Measurements from ENCODE around the gene GALK1.
A peak's percentile ranks its signal among the peaks of the same experiment; 100 is the strongest.

The GALK1 gene

GRCh38 chr17:75754378-75755204 is 10.4 kb downstream of the GALK1 start:
- H2BK5ac ChIP-seq (ENCODE audit: low read length), result peak overlapping the region; percentile 71
- peak overlapping the region; percentile 97 for H3K18ac ChIP-seq (ENCODE audit: low read length)
- H4K8ac ChIP-seq (ENCODE audit: low read depth, low read length), result no peak overlapping the region
- H2AK5ac ChIP-seq (ENCODE audit: low read depth, low read length), result peak overlapping the region; percentile 82
- peak overlapping the region; percentile 72 for H4K91ac ChIP-seq (ENCODE audit: low read depth, low read length, poor library complexity)
- no peaks in the 10 kb centered on the region for H3K36me3 ChIP-seq (replicated peaks in 1 of 2; ENCODE audit: control insufficient read depth in 2 of 2, insufficient read depth in 2 of 2, low read length in 2 of 2)
- no CpG with 5 or more reads among the region's 27 CpGs for WGBS, 2 donors (ENCODE audit: extremely low coverage in 2 of 2, insufficient read length in 2 of 2, insufficient replicate concordance in 1 of 2)
- DNase-seq (ENCODE audit: low spot score), result no peak
- H3K4ac ChIP-seq (ENCODE audit: low read length), result peak overlapping the region; percentile 98
- H3K23ac ChIP-seq (ENCODE audit: low read depth, low read length, poor library complexity), result peak overlapping the region; percentile 95
- H2BK12ac ChIP-seq (ENCODE audit: low read length), result peak overlapping the region; percentile 88
- H3K4me2 ChIP-seq (ENCODE audit: insufficient read depth, low read length, poor library complexity, severe bottlenecking), result no peak overlapping the region
- peak overlapping the region; percentile 87 for H2AFZ ChIP-seq (ENCODE audit: low read length)
- peak overlapping the region; percentile 89 for H3K14ac ChIP-seq (ENCODE audit: low read length)
- H3K27ac ChIP-seq (replicated peaks; ENCODE audit: low read length), result no peak overlapping the region
- peaks cover 3% of the 10 kb centered on the region for H3K79me1 ChIP-seq (ENCODE audit: low read depth, low read length)
- H2BK120ac ChIP-seq (ENCODE audit: low read depth, low read length), result peak overlapping the region; percentile 99
- H3K4me3 ChIP-seq (ENCODE audit: low read length in 2 of 2), result no peak overlapping the region
- peak overlapping the region; percentile 94 for H2BK15ac ChIP-seq (ENCODE audit: low read length)
- H3K27me3 ChIP-seq (ENCODE audit: control insufficient read depth in 3 of 3, insufficient read depth in 3 of 3, low read depth in 1 of 3, low read length in 3 of 3), result peaks cover 0 to 21% (median 5%) of the 10 kb centered on the region in 3 experiments
- peak overlapping the region; percentile 60 for H3K9ac ChIP-seq (ENCODE audit: low read depth, low read length, poor library complexity)
- H3K4me1 ChIP-seq (ENCODE audit: control insufficient read depth in 2 of 2, insufficient read depth in 1 of 2, low read depth in 1 of 2, low read length in 2 of 2), result peaks cover 0 to 6% of the 10 kb centered on the region in 2 donors
- H3K9me3 ChIP-seq (replicated peaks in 1 of 2; ENCODE audit: control insufficient read depth in 2 of 2, insufficient read depth in 1 of 2, low read depth in 1 of 2, low read length in 2 of 2), result no peaks in the 10 kb centered on the region

GRCh38 chr17:75753514-75754377 is 11.2 kb downstream of the GALK1 start:
- peak overlapping the region; percentile 71 for H2BK5ac ChIP-seq (ENCODE audit: low read length)
- no peak overlapping the region for H4K8ac ChIP-seq (ENCODE audit: low read depth, low read length)
- peak overlapping the region; percentile 94 for H2BK15ac ChIP-seq (ENCODE audit: low read length)
- H3K4me3 ChIP-seq (ENCODE audit: low read length in 2 of 2), result peak overlapping the region in 1 of 2 donors; percentile 76
- peak overlapping the region; percentile 97 for H3K18ac ChIP-seq (ENCODE audit: low read length)
- H3K9ac ChIP-seq (ENCODE audit: low read depth, low read length, poor library complexity), result peak overlapping the region; percentile 84
- peak overlapping the region; percentile 98 for H3K4ac ChIP-seq (ENCODE audit: low read length)
- peak overlapping the region; percentile 87 for H2AFZ ChIP-seq (ENCODE audit: low read length)
- H2BK120ac ChIP-seq (ENCODE audit: low read depth, low read length), result peak overlapping the region; percentile 99
- H3K79me1 ChIP-seq (ENCODE audit: low read depth, low read length), result peaks cover 3% of the 10 kb centered on the region
- peaks cover 0 to 21% (median 5%) of the 10 kb centered on the region in 3 experiments for H3K27me3 ChIP-seq (ENCODE audit: control insufficient read depth in 3 of 3, insufficient read depth in 3 of 3, low read depth in 1 of 3, low read length in 3 of 3)
- H3K9me3 ChIP-seq (replicated peaks in 1 of 2; ENCODE audit: control insufficient read depth in 2 of 2, insufficient read depth in 1 of 2, low read depth in 1 of 2, low read length in 2 of 2), result no peaks in the 10 kb centered on the region
- peak overlapping the region; percentile 58 for H2BK12ac ChIP-seq (ENCODE audit: low read length)
- peak; percentile 63 for DNase-seq (ENCODE audit: low spot score)
- H3K23ac ChIP-seq (ENCODE audit: low read depth, low read length, poor library complexity), result peak overlapping the region; percentile 95
- H3K4me2 ChIP-seq (ENCODE audit: insufficient read depth, low read length, poor library complexity, severe bottlenecking), result peak overlapping the region; percentile 81
- H3K4me1 ChIP-seq (ENCODE audit: control insufficient read depth in 2 of 2, insufficient read depth in 1 of 2, low read depth in 1 of 2, low read length in 2 of 2), result peaks cover 0 to 8% of the 10 kb centered on the region in 2 donors
- H4K91ac ChIP-seq (ENCODE audit: low read depth, low read length, poor library complexity), result peak overlapping the region; percentile 72
- H2AK5ac ChIP-seq (ENCODE audit: low read depth, low read length), result peak overlapping the region; percentile 82
- WGBS, 2 donors (ENCODE audit: extremely low coverage in 2 of 2, insufficient read length in 2 of 2, insufficient replicate concordance in 1 of 2), result no CpG with 5 or more reads among the region's 76 CpGs
- H3K27ac ChIP-seq (replicated peaks; ENCODE audit: low read length), result no peak overlapping the region
- peak overlapping the region; percentile 89 for H3K14ac ChIP-seq (ENCODE audit: low read length)
- no peaks in the 10 kb centered on the region for H3K36me3 ChIP-seq (replicated peaks in 1 of 2; ENCODE audit: control insufficient read depth in 2 of 2, insufficient read depth in 2 of 2, low read length in 2 of 2)

GRCh38 chr17:75752802-75753513 is 12.0 kb downstream of the GALK1 start:
- Histone ChIP-seq H3K4me1 (ENCODE audit: control insufficient read depth in 2 of 2, insufficient read depth in 1 of 2, low read depth in 1 of 2, low read length in 2 of 2) (peaks cover 0 to 8% of the 10 kb centered on the region in 2 donors), H3K27ac (replicated peaks; ENCODE audit: low read length) (no peak overlapping the region), H3K4ac (ENCODE audit: low read length) (no peak overlapping the region), H3K79me1 (ENCODE audit: low read depth, low read length) (peaks cover 3% of the 10 kb centered on the region), H2AFZ (ENCODE audit: low read length) (peak overlapping the region; percentile 87), H3K14ac (ENCODE audit: low read length) (no peak overlapping the region), H3K9ac (ENCODE audit: low read depth, low read length, poor library complexity) (peak overlapping the region; percentile 50), H2BK120ac (ENCODE audit: low read depth, low read length) (peak overlapping the region; percentile 44), H3K4me2 (ENCODE audit: insufficient read depth, low read length, poor library complexity, severe bottlenecking) (peak overlapping the region; percentile 81), H3K27me3 (ENCODE audit: control insufficient read depth in 3 of 3, insufficient read depth in 3 of 3, low read depth in 1 of 3, low read length in 3 of 3) (peaks cover 0 to 21% (median 5%) of the 10 kb centered on the region in 3 experiments), H2AK5ac (ENCODE audit: low read depth, low read length) (peak overlapping the region; percentile 93), H4K91ac (ENCODE audit: low read depth, low read length, poor library complexity) (no peak overlapping the region), H3K18ac (ENCODE audit: low read length) (peak overlapping the region; percentile 94), H3K9me3 (replicated peaks in 1 of 2; ENCODE audit: control insufficient read depth in 2 of 2, insufficient read depth in 1 of 2, low read depth in 1 of 2, low read length in 2 of 2) (no peaks in the 10 kb centered on the region), H4K8ac (ENCODE audit: low read depth, low read length) (no peak overlapping the region), H2BK12ac (ENCODE audit: low read length) (no peak overlapping the region), H3K23ac (ENCODE audit: low read depth, low read length, poor library complexity) (peak overlapping the region; percentile 44), H2BK15ac (ENCODE audit: low read length) (peak overlapping the region; percentile 79), H3K36me3 (replicated peaks in 1 of 2; ENCODE audit: control insufficient read depth in 2 of 2, insufficient read depth in 2 of 2, low read length in 2 of 2) (no peaks in the 10 kb centered on the region), H2BK5ac (ENCODE audit: low read length) (peak overlapping the region; percentile 60), H3K4me3 (ENCODE audit: low read length in 2 of 2) (peak overlapping the region in 1 of 2 donors; percentile 5)
- no peak for DNase-seq (ENCODE audit: low spot score)
- no CpG with 5 or more reads among the region's 19 CpGs for WGBS, 2 donors (ENCODE audit: extremely low coverage in 2 of 2, insufficient read length in 2 of 2, insufficient replicate concordance in 1 of 2)
